SK-N-SH treated with all-trans-retinoic acid at 6 μM for 48 hours (cell line): ENCODE data around the gene FTH1.

Experiments
- ATAC-seq: fragments of 200-7000 bp; cut with Tn5 transposase; 3 replicates; pipeline ENCODE4 v1.9.1; 2020; ENCODE audit warnings: mild to moderate bottlenecking, moderate library complexity
- ARNTL ChIP-seq: fragments of 450-650 bp; formaldehyde crosslinking; IDR thresholded peaks from 2 replicates; pipeline ENCODE4 v1.5.0; 2020; ENCODE audit warnings: low read depth, mild to moderate bottlenecking, moderate library complexity, borderline replicate concordance
- BACH2 ChIP-seq: fragments of 250-450 bp; sonication (Bioruptor Pico); IDR thresholded peaks from 2 replicates; pipeline ENCODE4 v1.9.0; 2021; ENCODE audit warnings: mild to moderate bottlenecking, borderline replicate concordance
- CREB5 ChIP-seq: fragments of 250-450 bp; sonication (Bioruptor Pico); IDR thresholded peaks from 2 replicates; pipeline ENCODE4 v1.5.1; 2020; ENCODE audit warnings: low read depth, mild to moderate bottlenecking, moderate library complexity
- CSDC2 ChIP-seq: fragments of 250-450 bp; sonication (Bioruptor Pico); IDR thresholded peaks from 2 replicates; pipeline ENCODE4 v1.5.0; 2020; ENCODE audit warnings: mild to moderate bottlenecking, moderate library complexity
- CSRNP3 ChIP-seq: fragments of 250-450 bp; sonication (Bioruptor Pico); IDR thresholded peaks from 2 replicates; pipeline ENCODE4 v1.5.1; 2021; ENCODE audit warnings: mild to moderate bottlenecking, moderate library complexity
- ESRRG ChIP-seq: fragments of 250-450 bp; sonication (Bioruptor Pico); IDR thresholded peaks from 2 replicates; pipeline ENCODE4 v1.6.1; 2021; ENCODE audit warnings: mild to moderate bottlenecking
- GLIS3 ChIP-seq: fragments of 250-450 bp; sonication (Bioruptor Pico); IDR thresholded peaks from 2 replicates; pipeline ENCODE4 v1.5.0; 2020; ENCODE audit warnings: mild to moderate bottlenecking, moderate library complexity
- PATZ1 ChIP-seq: fragments of 250-450 bp; sonication (Bioruptor Pico); IDR thresholded peaks from 2 replicates; pipeline ENCODE4 v1.8.0; 2020; ENCODE audit warnings: mild to moderate bottlenecking, moderate library complexity, borderline replicate concordance
- PPARA ChIP-seq: fragments of 250-450 bp; sonication (Bioruptor Pico); IDR thresholded peaks from 2 replicates; pipeline ENCODE4 v1.5.0; 2020; ENCODE audit warnings: mild to moderate bottlenecking, borderline replicate concordance
- RARB ChIP-seq: fragments of 250-450 bp; sonication (Bioruptor Pico); IDR thresholded peaks from 2 replicates; pipeline ENCODE4 v1.8.0; 2021; ENCODE audit warnings: mild to moderate bottlenecking, moderate library complexity
- SNAI2 ChIP-seq: fragments of 250-450 bp; sonication (Bioruptor Pico); IDR thresholded peaks from 2 replicates; pipeline ENCODE4 v1.5.0; 2020; ENCODE audit warnings: mild to moderate bottlenecking, moderate library complexity
- TCF4 ChIP-seq: fragments of 250-450 bp; sonication (Bioruptor Pico); IDR thresholded peaks from 2 replicates; pipeline ENCODE4 v1.8.0; 2021; ENCODE audit warnings: mild to moderate bottlenecking, moderate library complexity, borderline replicate concordance
- TOX ChIP-seq: fragments of 250-450 bp; sonication (Bioruptor Pico); IDR thresholded peaks from 2 replicates; pipeline ENCODE4 v1.8.0; 2021; ENCODE audit warnings: mild to moderate bottlenecking, moderate library complexity, borderline replicate concordance
- ZC3H10 ChIP-seq: fragments of 250-450 bp; sonication (Bioruptor Pico); IDR thresholded peaks from 2 replicates; pipeline ENCODE4 v1.5.1; 2021; ENCODE audit warnings: mild to moderate bottlenecking, moderate library complexity
- ZFP3 ChIP-seq: fragments of 250-450 bp; sonication (Bioruptor Pico); IDR thresholded peaks from 2 replicates; pipeline ENCODE4 v1.5.0; 2020; ENCODE audit warnings: mild to moderate bottlenecking, moderate library complexity
- ZFP30 ChIP-seq: fragments of 450-650 bp; formaldehyde crosslinking; IDR thresholded peaks from 2 replicates; pipeline ENCODE4 v1.5.0; 2022; ENCODE audit warnings: mild to moderate bottlenecking, moderate library complexity
- ZNF565 ChIP-seq: fragments of 450-650 bp; formaldehyde crosslinking; conservative IDR thresholded peaks from 2 replicates; pipeline ENCODE4 v1.5.0; 2020; ENCODE audit warnings: low read depth, mild to moderate bottlenecking, moderate library complexity
- ZNF70 ChIP-seq: fragments of 450-650 bp; formaldehyde crosslinking; IDR thresholded peaks from 2 replicates; pipeline ENCODE4 v1.5.0; 2020; ENCODE audit warnings: mild to moderate bottlenecking, moderate library complexity
- ZNF8 ChIP-seq: fragments of 450-650 bp; formaldehyde crosslinking; IDR thresholded peaks from 2 replicates; pipeline ENCODE4 v1.5.0; 2020; ENCODE audit warnings: mild to moderate bottlenecking, moderate library complexity
- TF ChIP-seq, protein P1 (sequence below): fragments of 250-450 bp; sonication (Bioruptor Pico); IDR thresholded peaks from 2 replicates; pipeline ENCODE4 v1.5.0; 2020; ENCODE audit warnings: mild to moderate bottlenecking, moderate library complexity

FTH1 gene

GRCh38 chr11:61960532-61960931 lies 6.9 kb downstream of the FTH1 start:
- TF ChIP-seq CSRNP3 (CRISPR knock-in tag) (no peak), ZFP3 (CRISPR knock-in tag) (no peak), TCF4 (CRISPR knock-in tag) (no peak), ZC3H10 (no peak), ZNF70 (CRISPR knock-in tag) (no peak), BACH2 (no peak), GLIS3 (no peak), CREB5 (CRISPR knock-in tag) (no peak), ARNTL (CRISPR knock-in tag) (no peak), RARB (CRISPR knock-in tag) (no peak)
- no peak for ATAC-seq

- no peak for ATAC-seq
Observed at GRCh38 chr11:61959678-61960077, 7.8 kb downstream of the FTH1 start.

DNA sequence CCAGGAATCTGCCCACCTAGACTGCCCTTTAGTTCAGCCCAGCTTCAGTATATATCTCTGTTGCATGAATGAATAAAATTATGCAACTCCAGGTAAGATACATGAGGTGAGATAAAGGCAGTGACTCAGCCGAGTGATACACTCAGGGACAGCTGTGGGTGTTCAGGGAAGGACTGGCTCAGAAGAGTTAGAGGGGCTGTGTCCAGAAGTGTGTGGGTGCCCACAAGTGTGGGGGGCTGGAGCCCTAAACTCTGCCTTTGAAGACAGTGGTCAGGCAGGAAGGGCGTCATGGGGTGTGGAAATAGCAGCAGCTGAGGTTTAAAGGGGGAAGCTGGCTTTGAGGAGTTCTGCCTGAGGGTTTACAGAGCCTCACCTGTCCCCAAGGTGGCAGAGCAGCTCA lies 8.3 kb downstream of the FTH1 start:
- no peak for ATAC-seq
- no peak for TF ChIP-seq CSRNP3 (CRISPR knock-in tag)
- no peak for TF ChIP-seq PPARA
- TF ChIP-seq ARNTL (CRISPR knock-in tag): no peak
- TF ChIP-seq ZFP30 (CRISPR knock-in tag): no peak
- no peak for TF ChIP-seq TCF4 (CRISPR knock-in tag)
- TF ChIP-seq TOX: no peak
- TF ChIP-seq PATZ1 (CRISPR knock-in tag): no peak
- TF ChIP-seq ZFP3 (CRISPR knock-in tag): no peak
- TF ChIP-seq SNAI2 (CRISPR knock-in tag): no peak
- no peak for TF ChIP-seq ZC3H10

More at GRCh38 chr11:61959678-61960077, 7.8 kb downstream of the FTH1 start:
- TF ChIP-seq ZC3H10 (no peak), ZNF8 (CRISPR knock-in tag) (no peak), ZFP3 (CRISPR knock-in tag) (no peak), GLIS3 (no peak), ESRRG (CRISPR knock-in tag) (no peak), CSRNP3 (CRISPR knock-in tag) (no peak), CREB5 (CRISPR knock-in tag) (no peak), BACH2 (no peak), ZFP30 (CRISPR knock-in tag) (no peak), ZNF70 (CRISPR knock-in tag) (no peak), CSDC2 (CRISPR knock-in tag) (no peak), TCF4 (CRISPR knock-in tag) (no peak), TOX (no peak), ZNF565 (CRISPR knock-in tag) (no peak), PPARA (no peak)
- TF ChIP-seq, protein P1, sequence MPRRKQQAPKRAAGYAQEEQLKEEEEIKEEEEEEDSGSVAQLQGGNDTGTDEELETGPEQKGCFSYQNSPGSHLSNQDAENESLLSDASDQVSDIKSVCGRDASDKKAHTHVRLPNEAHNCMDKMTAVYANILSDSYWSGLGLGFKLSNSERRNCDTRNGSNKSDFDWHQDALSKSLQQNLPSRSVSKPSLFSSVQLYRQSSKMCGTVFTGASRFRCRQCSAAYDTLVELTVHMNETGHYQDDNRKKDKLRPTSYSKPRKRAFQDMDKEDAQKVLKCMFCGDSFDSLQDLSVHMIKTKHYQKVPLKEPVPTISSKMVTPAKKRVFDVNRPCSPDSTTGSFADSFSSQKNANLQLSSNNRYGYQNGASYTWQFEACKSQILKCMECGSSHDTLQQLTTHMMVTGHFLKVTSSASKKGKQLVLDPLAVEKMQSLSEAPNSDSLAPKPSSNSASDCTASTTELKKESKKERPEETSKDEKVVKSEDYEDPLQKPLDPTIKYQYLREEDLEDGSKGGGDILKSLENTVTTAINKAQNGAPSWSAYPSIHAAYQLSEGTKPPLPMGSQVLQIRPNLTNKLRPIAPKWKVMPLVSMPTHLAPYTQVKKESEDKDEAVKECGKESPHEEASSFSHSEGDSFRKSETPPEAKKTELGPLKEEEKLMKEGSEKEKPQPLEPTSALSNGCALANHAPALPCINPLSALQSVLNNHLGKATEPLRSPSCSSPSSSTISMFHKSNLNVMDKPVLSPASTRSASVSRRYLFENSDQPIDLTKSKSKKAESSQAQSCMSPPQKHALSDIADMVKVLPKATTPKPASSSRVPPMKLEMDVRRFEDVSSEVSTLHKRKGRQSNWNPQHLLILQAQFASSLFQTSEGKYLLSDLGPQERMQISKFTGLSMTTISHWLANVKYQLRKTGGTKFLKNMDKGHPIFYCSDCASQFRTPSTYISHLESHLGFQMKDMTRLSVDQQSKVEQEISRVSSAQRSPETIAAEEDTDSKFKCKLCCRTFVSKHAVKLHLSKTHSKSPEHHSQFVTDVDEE (CRISPR knock-in tag): no peak
- TF ChIP-seq, all 23 proteins: peak for 0
